Peyer's patch (tissue), 4 donors: ENCODE data around the gene BCAS3. TPM values are rescaled to one million over a fixed set of nuclear protein-coding genes. Genes with fewer than 3 reads are reported as not detected.

ENCODE experiments used
- DNase-seq, 3 donors: peaks; one replicate each; pipeline ENCODE4 v3.0.0-alpha.2; 2017 to 2019
- H3K27ac ChIP-seq, 4 donors: fragments of 200-600 bp; sonication (generic); one replicate each; pipeline ENCODE4 v1.5.1; 2016 to 2019
- H3K27me3 ChIP-seq, 2 donors: fragments of 200-600 bp; sonication (generic); one replicate each; pipeline ENCODE4 v1.5.1; 2019
- H3K36me3 ChIP-seq, 3 donors: fragments of 200-600 bp; sonication (generic); one replicate each; pipeline ENCODE4 v1.5.1; 2016 to 2019
- H3K4me1 ChIP-seq, 4 donors: fragments of 200-600 bp; sonication (generic); one replicate each; pipeline ENCODE4 v1.5.1; 2016 to 2019
- H3K4me3 ChIP-seq, 4 donors: fragments of 200-600 bp; sonication (generic); 1 replicate in 3 of 4; 2 replicates in 1 of 4; pipeline ENCODE4 v1.5.1; 2016 to 2019; ENCODE audit warnings: mild to moderate bottlenecking in 1 of 4
- H3K9me3 ChIP-seq, 4 donors: fragments of 200-600 bp; sonication (generic); one replicate each; pipeline ENCODE4 v1.5.1; 2016 to 2019; ENCODE audit warnings: mild to moderate bottlenecking in 1 of 4
- POLR2A ChIP-seq, 2 donors: fragments of 450-650 bp; IDR thresholded peaks; one replicate each; pipeline ENCODE4 v1.5.1; 2017; ENCODE audit warnings: antibody characterized with exemption in 2 of 2, mild to moderate bottlenecking in 2 of 2, moderate library complexity in 2 of 2
- total RNA-seq, 4 donors: library from RNA; depleted of rRNA; stranded (reverse); fragments of >200 nt; gene quantifications; one replicate each; pipeline ENCODE4 v1.1.0, GENCODE V29; 2016
- TF ChIP-seq, protein P1 (sequence below), 6 experiments: fragments of 450-650 bp in 4 of 6; fragments of 200-600 bp in 2 of 6; sonication (generic) in 1 of 6; IDR thresholded peaks; one replicate each; pipeline ENCODE4 v1.5.1; 2017 to 2019; ENCODE audit warnings: antibody characterized with exemption in 6 of 6, mild to moderate bottlenecking in 3 of 6, moderate library complexity in 1 of 6

The BCAS3 gene
- total RNA-seq, 4 donors from 2014 or later: 25.7 to 109 (median 57.1) TPM

DNA sequence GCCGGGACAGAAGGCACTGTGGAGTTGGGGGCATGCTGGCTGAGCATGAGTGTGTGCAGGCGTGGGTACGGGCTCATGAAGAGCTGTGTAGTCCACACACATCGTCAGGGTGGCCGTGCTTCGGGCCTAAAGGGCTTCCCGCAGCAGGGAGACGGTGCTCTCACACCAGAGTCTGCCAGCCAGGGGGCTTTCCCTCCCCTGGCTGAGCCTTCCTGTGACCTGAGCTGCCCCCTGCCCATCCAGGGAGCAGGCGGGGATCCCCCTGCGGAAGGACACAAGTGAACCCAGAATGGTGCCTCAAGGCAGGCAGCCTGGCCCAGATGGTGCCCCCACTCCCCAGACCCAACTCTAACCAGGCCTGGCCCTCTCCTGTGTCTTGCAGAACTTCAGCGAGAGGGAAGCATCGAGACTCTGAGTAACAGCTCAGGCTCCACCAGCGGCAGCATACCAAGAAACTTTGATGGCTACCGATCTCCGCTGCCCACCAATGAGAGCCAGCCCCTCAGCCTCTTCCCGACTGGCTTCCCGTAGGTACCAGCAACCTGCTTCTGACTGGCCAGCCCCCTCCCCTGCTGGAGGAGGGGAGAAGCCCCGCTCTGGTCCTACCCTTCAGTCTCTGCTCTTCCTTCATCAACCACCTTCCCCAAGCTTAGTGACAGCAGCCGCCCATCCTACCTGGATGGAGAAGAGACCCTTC, 714.1 kb downstream of the BCAS3 start:
- TF ChIP-seq POLR2A (IDR thresholded peaks at IDR 0.05): no peak
- TF ChIP-seq, protein P1, sequence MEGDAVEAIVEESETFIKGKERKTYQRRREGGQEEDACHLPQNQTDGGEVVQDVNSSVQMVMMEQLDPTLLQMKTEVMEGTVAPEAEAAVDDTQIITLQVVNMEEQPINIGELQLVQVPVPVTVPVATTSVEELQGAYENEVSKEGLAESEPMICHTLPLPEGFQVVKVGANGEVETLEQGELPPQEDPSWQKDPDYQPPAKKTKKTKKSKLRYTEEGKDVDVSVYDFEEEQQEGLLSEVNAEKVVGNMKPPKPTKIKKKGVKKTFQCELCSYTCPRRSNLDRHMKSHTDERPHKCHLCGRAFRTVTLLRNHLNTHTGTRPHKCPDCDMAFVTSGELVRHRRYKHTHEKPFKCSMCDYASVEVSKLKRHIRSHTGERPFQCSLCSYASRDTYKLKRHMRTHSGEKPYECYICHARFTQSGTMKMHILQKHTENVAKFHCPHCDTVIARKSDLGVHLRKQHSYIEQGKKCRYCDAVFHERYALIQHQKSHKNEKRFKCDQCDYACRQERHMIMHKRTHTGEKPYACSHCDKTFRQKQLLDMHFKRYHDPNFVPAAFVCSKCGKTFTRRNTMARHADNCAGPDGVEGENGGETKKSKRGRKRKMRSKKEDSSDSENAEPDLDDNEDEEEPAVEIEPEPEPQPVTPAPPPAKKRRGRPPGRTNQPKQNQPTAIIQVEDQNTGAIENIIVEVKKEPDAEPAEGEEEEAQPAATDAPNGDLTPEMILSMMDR (IDR thresholded peaks at IDR 0.05): no peak
- DNase-seq: no peak
- Histone ChIP-seq H3K4me3 (no peak overlapping the region), H3K4me1 (peaks cover 0 to 17% (median 4%) of the 10 kb centered on the region in 4 donors), H3K36me3 (no peaks in the 10 kb centered on the region), H3K27ac (no peak overlapping the region), H3K9me3 (no peaks in the 10 kb centered on the region), H3K27me3 (peaks cover 0 to 12% of the 10 kb centered on the region in 2 donors)

- H3K27me3 ChIP-seq: peaks cover 0 to 21% of the 10 kb centered on the region in 2 donors
- no peak overlapping the region for H3K4me3 ChIP-seq
- no peak for DNase-seq
- no peaks in the 10 kb centered on the region for H3K36me3 ChIP-seq
- no peak overlapping the region for H3K27ac ChIP-seq
- TF ChIP-seq POLR2A (IDR thresholded peaks at IDR 0.05): no peak
- TF ChIP-seq, protein P1 (IDR thresholded peaks at IDR 0.05): no peak
- H3K4me1 ChIP-seq: peaks cover 0 to 27% (median 8%) of the 10 kb centered on the region in 4 donors
- no peaks in the 10 kb centered on the region for H3K9me3 ChIP-seq
Measured at GRCh38 chr17:61392679-61393078, 715.0 kb downstream of the BCAS3 start.

GRCh38 chr17:61393550-61393903, 715.9 kb downstream of the BCAS3 start:
- H3K4me3 ChIP-seq: no peak overlapping the region
- H3K27me3 ChIP-seq: peaks cover 0 to 29% of the 10 kb centered on the region in 2 donors
- H3K9me3 ChIP-seq: no peaks in the 10 kb centered on the region
- TF ChIP-seq POLR2A (IDR thresholded peaks at IDR 0.05): no peak
- TF ChIP-seq, protein P1 (IDR thresholded peaks at IDR 0.05): no peak
- H3K36me3 ChIP-seq: no peaks in the 10 kb centered on the region
- DNase-seq: no peak
- peaks cover 0 to 34% (median 8%) of the 10 kb centered on the region in 4 donors for H3K4me1 ChIP-seq
- peak overlapping the region in 1 of 4 donors; percentile 25 for H3K27ac ChIP-seq

- Histone ChIP-seq H3K27ac (peak overlapping the region in 2 of 4 donors; percentile 24 to 25), H3K9me3 (no peaks in the 10 kb centered on the region), H3K36me3 (no peaks in the 10 kb centered on the region), H3K4me1 (peaks cover 0 to 39% (median 10%) of the 10 kb centered on the region in 4 donors), H3K4me3 (no peak overlapping the region), H3K27me3 (peaks cover 0 to 30% of the 10 kb centered on the region in 2 donors)
- no peak for DNase-seq
- TF ChIP-seq POLR2A (IDR thresholded peaks at IDR 0.05): no peak
- TF ChIP-seq, protein P1 (IDR thresholded peaks at IDR 0.05): no peak
Measured at GRCh38 chr17:61393904-61394629, 716.4 kb downstream of the BCAS3 start.

- DNase-seq: no peak
- H3K27ac ChIP-seq: peak overlapping the region in 2 of 4 donors; percentile 77 to 82
- no peaks in the 10 kb centered on the region for H3K36me3 ChIP-seq
- no peak for TF ChIP-seq POLR2A (IDR thresholded peaks at IDR 0.05)
- TF ChIP-seq, protein P1 (IDR thresholded peaks at IDR 0.05): no peak
- no peak overlapping the region for H3K4me3 ChIP-seq
- peaks cover 0 to 42% (median 16%) of the 10 kb centered on the region in 4 donors for H3K4me1 ChIP-seq
- H3K9me3 ChIP-seq: no peaks in the 10 kb centered on the region
- H3K27me3 ChIP-seq: peaks cover 0 to 37% of the 10 kb centered on the region in 2 donors
Measured at GRCh38 chr17:61394630-61395408, 717.2 kb downstream of the BCAS3 start.
